ENCODE data around the gene MAP9. TPM values are rescaled to one million over a fixed set of nuclear protein-coding genes. Genes with fewer than 3 reads are reported as not detected.

The MAP9 gene
- total RNA-seq, 4 donors from 2014 or later = 6.4 to 30.0 (median 18.2) TPM

DNA sequence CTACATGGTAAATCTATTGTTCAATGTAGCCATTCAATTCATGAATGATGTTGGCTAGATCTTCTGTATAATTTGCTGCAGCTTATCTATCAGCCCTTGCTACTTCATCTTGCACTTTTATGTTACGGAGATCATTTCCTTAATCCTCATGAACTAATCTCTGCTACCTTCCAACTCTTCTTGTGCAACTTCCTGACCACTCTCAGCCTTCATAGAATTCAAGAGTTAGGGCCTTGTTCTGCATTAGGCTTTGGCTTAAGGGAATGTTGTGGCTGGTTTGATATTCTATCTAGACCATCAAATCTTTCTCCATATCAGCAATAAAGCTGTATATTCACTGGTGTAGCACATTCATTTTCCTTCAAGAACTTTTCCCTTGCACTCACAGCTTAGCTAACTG, 36.7 kb upstream of the MAP9 start:
- TF ChIP-seq POLR2A (IDR thresholded peaks at IDR 0.05) (no peak), CTCF (IDR thresholded peaks at IDR 0.05) (no peak)
- Histone ChIP-seq H3K4me3 (no peak overlapping the region), H3K4me1 (no peaks in the 10 kb centered on the region), H3K27ac (no peak overlapping the region), H3K9me3 (no peaks in the 10 kb centered on the region), H3K27me3 (no peaks in the 10 kb centered on the region), H3K36me3 (no peaks in the 10 kb centered on the region)
- intact Hi-C loops (cut with DNase I; ENCODE audit: low total_unique reads) = no loop called here
- DNase-seq = no peak

- H3K27ac ChIP-seq = no peak overlapping the region
- no peaks in the 10 kb centered on the region for H3K36me3 ChIP-seq
- H3K9me3 ChIP-seq = no peaks in the 10 kb centered on the region
- H3K27me3 ChIP-seq = no peaks in the 10 kb centered on the region
- no peak overlapping the region for H3K4me3 ChIP-seq
- H3K4me1 ChIP-seq = no peaks in the 10 kb centered on the region
- intact Hi-C loops (cut with DNase I; ENCODE audit: low total_unique reads) = no loop called here
- DNase-seq = no peak
- TF ChIP-seq POLR2A (IDR thresholded peaks at IDR 0.05) (no peak), CTCF (IDR thresholded peaks at IDR 0.05) (no peak)
Measured at GRCh38 chr4:155411546-155411945, 34.8 kb upstream of the MAP9 start.

DNA sequence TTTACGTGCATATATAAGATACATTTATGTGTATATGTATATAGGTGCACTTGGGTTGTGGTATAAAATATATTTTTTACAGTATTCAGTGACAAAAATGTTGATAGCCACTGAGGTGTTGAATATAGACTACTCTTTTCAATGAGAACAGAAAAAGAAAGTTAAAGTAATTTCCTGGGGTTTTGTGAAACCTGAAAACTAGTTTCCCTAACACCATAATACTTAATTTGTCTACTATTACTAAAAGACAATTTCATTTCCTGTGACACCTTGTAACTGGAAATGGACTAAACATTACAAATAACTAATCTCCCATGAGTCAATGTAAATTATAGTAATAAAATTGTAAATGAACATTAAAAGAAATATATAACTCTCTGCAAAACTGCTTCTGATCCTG, 32.0 kb upstream of the MAP9 start:
- Histone ChIP-seq H3K27me3 (no peaks in the 10 kb centered on the region), H3K27ac (no peak overlapping the region), H3K9me3 (no peaks in the 10 kb centered on the region), H3K36me3 (no peaks in the 10 kb centered on the region), H3K4me3 (no peak overlapping the region), H3K4me1 (no peaks in the 10 kb centered on the region)
- intact Hi-C loops (cut with DNase I; ENCODE audit: low total_unique reads) = no loop called here
- DNase-seq = no peak
- TF ChIP-seq CTCF (IDR thresholded peaks at IDR 0.05) (no peak), POLR2A (IDR thresholded peaks at IDR 0.05) (no peak)

DNA sequence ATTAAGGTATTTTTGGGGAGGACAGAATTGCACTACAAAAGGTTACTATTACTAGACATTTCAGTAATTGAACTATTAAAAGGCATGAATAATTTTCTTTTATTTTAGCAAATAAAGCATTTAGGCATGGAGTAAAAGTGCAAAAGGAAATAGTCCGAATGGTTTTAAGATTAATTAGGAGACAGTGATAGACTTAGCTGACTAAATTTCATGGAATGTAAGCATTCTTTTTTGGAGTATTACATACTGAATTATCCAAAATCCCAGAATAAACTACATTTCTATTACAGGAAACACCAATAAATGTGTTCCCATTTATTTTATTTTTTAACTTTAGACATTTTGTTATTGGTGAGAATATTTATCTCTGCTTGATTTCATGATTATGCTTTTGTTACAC, 30.7 kb upstream of the MAP9 start:
- Histone ChIP-seq H3K4me1 (no peaks in the 10 kb centered on the region), H3K9me3 (no peaks in the 10 kb centered on the region), H3K4me3 (no peak overlapping the region), H3K27ac (no peak overlapping the region), H3K36me3 (no peaks in the 10 kb centered on the region), H3K27me3 (no peaks in the 10 kb centered on the region)
- no peak for DNase-seq
- no peak for TF ChIP-seq POLR2A (IDR thresholded peaks at IDR 0.05)
- TF ChIP-seq CTCF (IDR thresholded peaks at IDR 0.05) = no peak
- intact Hi-C loops (cut with DNase I; ENCODE audit: low total_unique reads) = no loop called here

- H3K9me3 ChIP-seq = no peaks in the 10 kb centered on the region
- TF ChIP-seq CTCF (IDR thresholded peaks at IDR 0.05) (no peak), POLR2A (IDR thresholded peaks at IDR 0.05) (no peak)
- no peaks in the 10 kb centered on the region for H3K4me1 ChIP-seq
- H3K36me3 ChIP-seq = no peaks in the 10 kb centered on the region
- H3K27me3 ChIP-seq = no peaks in the 10 kb centered on the region
- H3K27ac ChIP-seq = no peak overlapping the region
- no peak overlapping the region for H3K4me3 ChIP-seq
- no peak for DNase-seq
- intact Hi-C loops (cut with DNase I; ENCODE audit: low total_unique reads) = no loop called here
Measured at GRCh38 chr4:155405059-155405458, 28.3 kb upstream of the MAP9 start.
